ENCODE data around the gene ZNF546.

GRCh38 chr19:39986643-39987042, 10.2 kb upstream of the ZNF546 start:
- no peak for TF ChIP-seq CTCF (IDR thresholded peaks at IDR 0.05)
- TF ChIP-seq POLR2A (IDR thresholded peaks at IDR 0.05) = no peak
- no peak for TF ChIP-seq EP300 (IDR thresholded peaks at IDR 0.05)

Measured in tibial nerve (tissue), 4 donors.